ENCODE results near the gene HASPIN. TPM values are rescaled to one million over a fixed set of nuclear protein-coding genes. Genes with fewer than 3 reads are reported as not detected.

The HASPIN gene
- polyA plus RNA-seq, 1 donor, result 2.7 TPM

DNA sequence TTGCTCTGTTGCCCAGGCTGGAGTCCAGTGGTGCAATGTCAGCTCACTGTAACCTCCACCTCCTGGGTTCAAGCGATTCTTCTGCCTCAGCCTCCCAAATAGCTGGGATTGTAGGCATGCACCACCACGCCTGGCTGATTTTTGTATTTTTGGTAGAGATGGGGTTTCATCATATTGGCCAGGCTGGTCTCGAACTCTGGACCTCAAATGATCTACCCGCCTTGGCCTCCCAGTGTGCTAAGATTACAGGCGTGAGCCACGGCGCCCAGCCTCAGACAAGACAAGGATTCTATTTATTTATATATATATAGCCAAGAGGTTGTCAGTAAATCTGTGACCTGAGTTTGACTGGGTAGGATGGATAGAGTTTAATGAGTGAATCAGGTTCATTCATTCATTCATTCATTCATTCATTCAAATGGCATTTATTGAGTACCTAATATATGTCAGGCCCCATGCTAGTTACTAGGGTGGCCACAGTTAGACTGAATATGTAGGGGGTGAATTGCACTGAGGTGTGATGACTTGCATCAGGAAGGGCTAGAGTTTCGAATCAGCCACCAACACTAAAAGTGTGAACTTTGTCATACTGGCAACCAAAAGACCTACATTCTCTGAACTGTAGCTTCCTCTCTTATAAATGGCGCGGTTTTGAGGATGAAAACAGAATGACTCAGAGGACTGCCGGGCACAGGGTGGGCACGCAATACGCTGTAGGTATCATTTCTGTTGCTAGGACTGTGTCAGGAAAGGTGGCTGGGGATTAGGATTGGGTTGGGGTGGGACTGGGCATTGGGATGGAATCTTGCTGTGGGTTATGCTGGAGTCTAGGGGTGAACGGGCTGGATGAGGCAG, 39.4 kb downstream of the HASPIN start:
- H3K36me3 ChIP-seq (ENCODE audit: control insufficient read depth, insufficient read depth, low read length), result no peaks in the 10 kb centered on the region
- no CpG with 5 or more reads among the region's 14 CpGs for WGBS (ENCODE audit: insufficient coverage, low lambda C conversion rate)
- no peaks in the 10 kb centered on the region for H3K4me1 ChIP-seq (ENCODE audit: control insufficient read depth, insufficient read depth, low read length)
- H3K4me3 ChIP-seq (ENCODE audit: low read length), result no peak overlapping the region
- no peaks in the 10 kb centered on the region for H3K27me3 ChIP-seq (ENCODE audit: control insufficient read depth, insufficient read depth, low read length)
- H3K27ac ChIP-seq (ENCODE audit: low read length), result no peak overlapping the region
- H3K9me3 ChIP-seq (ENCODE audit: control insufficient read depth, low read depth, low read length), result peaks cover 3% of the 10 kb centered on the region
- no peak for DNase-seq

DNA sequence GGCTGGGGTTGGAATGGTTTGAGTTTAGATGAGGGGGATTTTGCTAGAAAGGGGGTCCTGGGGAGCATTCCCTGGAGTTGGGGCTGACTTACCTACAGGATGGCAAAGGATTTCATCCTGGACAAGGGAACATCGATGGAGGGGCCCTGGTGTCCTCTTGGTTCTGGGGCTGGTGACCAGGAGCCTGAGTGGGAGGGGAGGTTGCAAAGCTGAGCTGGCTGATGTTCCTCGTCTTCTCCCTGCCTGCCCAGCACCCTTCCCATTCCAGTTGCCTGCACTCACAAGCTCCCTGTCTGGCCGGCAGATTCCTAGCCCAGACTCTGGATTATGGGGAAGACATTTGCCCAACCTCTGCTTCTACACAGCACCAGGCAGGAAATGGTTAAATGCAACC, 40.1 kb downstream of the HASPIN start:
- Histone ChIP-seq H3K27me3 (ENCODE audit: control insufficient read depth, insufficient read depth, low read length) (no peaks in the 10 kb centered on the region), H3K4me1 (ENCODE audit: control insufficient read depth, insufficient read depth, low read length) (no peaks in the 10 kb centered on the region), H3K4me3 (ENCODE audit: low read length) (no peak overlapping the region), H3K9me3 (ENCODE audit: control insufficient read depth, low read depth, low read length) (peaks cover 3% of the 10 kb centered on the region), H3K36me3 (ENCODE audit: control insufficient read depth, insufficient read depth, low read length) (no peaks in the 10 kb centered on the region), H3K27ac (ENCODE audit: low read length) (no peak overlapping the region)
- DNase-seq, result no peak
- WGBS (ENCODE audit: insufficient coverage, low lambda C conversion rate), result no CpG with 5 or more reads among the region's 3 CpGs

DNA sequence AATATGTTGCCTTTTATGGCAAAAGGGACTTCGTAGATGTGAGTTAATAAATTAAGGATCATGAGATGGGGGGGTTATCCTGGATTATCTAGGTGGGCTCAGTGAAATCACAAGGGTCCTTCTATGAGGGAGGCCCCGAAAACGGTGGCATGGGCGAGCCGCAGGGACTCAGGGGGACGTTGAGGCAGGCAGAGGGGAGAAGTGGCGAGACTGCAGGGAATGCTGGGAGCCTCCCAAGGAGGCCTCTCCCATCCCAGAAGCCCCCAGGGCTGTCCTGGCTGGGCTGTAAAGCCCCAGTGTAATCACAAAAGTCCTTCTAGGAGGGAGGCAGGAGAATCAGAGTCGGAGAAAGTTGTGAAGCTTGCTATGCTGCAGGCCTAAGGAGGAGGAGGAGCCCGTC, 42.3 kb downstream of the HASPIN start:
- peaks cover under 1% of the 10 kb centered on the region for H3K9me3 ChIP-seq (ENCODE audit: control insufficient read depth, low read depth, low read length)
- no peak overlapping the region for H3K4me3 ChIP-seq (ENCODE audit: low read length)
- DNase-seq, result no peak
- no peaks in the 10 kb centered on the region for H3K36me3 ChIP-seq (ENCODE audit: control insufficient read depth, insufficient read depth, low read length)
- H3K27ac ChIP-seq (ENCODE audit: low read length), result no peak overlapping the region
- H3K4me1 ChIP-seq (ENCODE audit: control insufficient read depth, insufficient read depth, low read length), result no peaks in the 10 kb centered on the region
- no CpG with 5 or more reads among the region's 9 CpGs for WGBS (ENCODE audit: insufficient coverage, low lambda C conversion rate)
- H3K27me3 ChIP-seq (ENCODE audit: control insufficient read depth, insufficient read depth, low read length), result no peaks in the 10 kb centered on the region

DNA sequence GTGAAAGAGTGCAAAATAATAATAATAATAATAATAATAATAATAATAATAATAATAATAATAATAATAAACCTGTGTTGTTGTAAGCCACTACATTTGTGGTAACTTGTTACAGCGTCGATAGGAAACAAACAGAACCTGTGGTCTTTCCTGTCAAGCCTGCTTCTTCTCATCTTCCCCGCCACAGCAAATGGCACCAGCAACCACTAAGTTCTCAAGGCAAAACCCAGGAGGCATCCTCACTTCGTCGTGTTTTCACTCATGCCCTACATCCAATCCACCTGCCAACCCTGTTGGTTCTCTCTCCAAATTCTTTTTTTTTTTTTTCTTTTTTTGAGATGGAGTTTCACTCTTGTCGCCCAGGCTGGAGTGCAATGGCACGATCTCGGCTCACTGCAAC, 43.1 kb downstream of the HASPIN start:
- Histone ChIP-seq H3K36me3 (ENCODE audit: control insufficient read depth, insufficient read depth, low read length) (no peaks in the 10 kb centered on the region), H3K9me3 (ENCODE audit: control insufficient read depth, low read depth, low read length) (no peaks in the 10 kb centered on the region), H3K4me1 (ENCODE audit: control insufficient read depth, insufficient read depth, low read length) (no peaks in the 10 kb centered on the region), H3K4me3 (ENCODE audit: low read length) (no peak overlapping the region), H3K27me3 (ENCODE audit: control insufficient read depth, insufficient read depth, low read length) (no peaks in the 10 kb centered on the region), H3K27ac (ENCODE audit: low read length) (no peak overlapping the region)
- 100% methylated on average over 2 of the region's 8 CpGs for WGBS (ENCODE audit: insufficient coverage, low lambda C conversion rate)
- no peak for DNase-seq

DNA sequence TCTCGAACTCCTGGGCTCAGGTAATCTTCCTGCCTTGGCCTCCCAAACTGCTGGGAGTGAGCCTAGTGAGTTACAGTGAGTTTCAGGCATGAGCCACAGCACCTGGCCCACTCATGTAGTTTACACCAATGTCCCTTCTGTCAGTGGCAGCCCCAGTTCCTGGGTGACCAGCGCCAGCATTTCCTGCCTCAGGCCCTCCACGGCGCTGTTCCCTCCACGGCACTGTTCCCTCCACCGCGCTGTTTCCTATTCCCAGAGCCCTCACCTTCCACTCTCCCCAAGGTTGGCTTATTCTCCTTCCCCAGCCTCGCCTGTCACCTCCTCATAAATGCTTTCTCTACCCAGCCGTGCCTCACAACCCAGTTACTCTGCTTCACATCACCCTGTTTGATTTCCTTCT, 44.6 kb downstream of the HASPIN start:
- 98% methylated on average over 6 of the region's 9 CpGs for WGBS (ENCODE audit: insufficient coverage, low lambda C conversion rate)
- Histone ChIP-seq H3K9me3 (ENCODE audit: control insufficient read depth, low read depth, low read length) (no peaks in the 10 kb centered on the region), H3K27me3 (ENCODE audit: control insufficient read depth, insufficient read depth, low read length) (no peaks in the 10 kb centered on the region), H3K4me3 (ENCODE audit: low read length) (no peak overlapping the region), H3K36me3 (ENCODE audit: control insufficient read depth, insufficient read depth, low read length) (no peaks in the 10 kb centered on the region), H3K4me1 (ENCODE audit: control insufficient read depth, insufficient read depth, low read length) (no peaks in the 10 kb centered on the region), H3K27ac (ENCODE audit: low read length) (no peak overlapping the region)
- no peak for DNase-seq

DNA sequence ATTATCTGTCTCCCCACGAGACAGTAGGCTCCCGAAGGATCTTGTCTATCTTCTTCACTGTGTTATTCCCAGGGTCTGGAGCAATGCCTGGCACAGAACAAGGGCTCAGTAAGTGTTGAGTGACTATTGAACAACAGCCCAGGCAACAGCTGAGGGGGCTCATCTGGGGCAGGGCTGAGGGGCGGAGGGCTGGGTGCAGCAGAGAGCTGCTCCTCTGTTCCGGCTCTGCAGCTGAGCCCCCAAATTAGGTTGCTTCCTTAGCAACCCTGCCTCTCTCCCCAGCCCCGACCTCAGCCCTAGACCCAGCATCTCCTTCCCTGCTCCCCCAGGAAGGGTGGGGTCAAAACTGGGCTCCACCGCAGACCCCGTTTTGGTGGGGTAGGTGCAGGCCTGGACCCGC, 45.1 kb downstream of the HASPIN start:
- no peak overlapping the region for H3K27ac ChIP-seq (ENCODE audit: low read length)
- no peaks in the 10 kb centered on the region for H3K36me3 ChIP-seq (ENCODE audit: control insufficient read depth, insufficient read depth, low read length)
- WGBS (ENCODE audit: insufficient coverage, low lambda C conversion rate), result no CpG with 5 or more reads among the region's 8 CpGs
- DNase-seq, result no peak
- H3K4me3 ChIP-seq (ENCODE audit: low read length), result no peak overlapping the region
- no peaks in the 10 kb centered on the region for H3K9me3 ChIP-seq (ENCODE audit: control insufficient read depth, low read depth, low read length)
- H3K4me1 ChIP-seq (ENCODE audit: control insufficient read depth, insufficient read depth, low read length), result no peaks in the 10 kb centered on the region
- no peaks in the 10 kb centered on the region for H3K27me3 ChIP-seq (ENCODE audit: control insufficient read depth, insufficient read depth, low read length)

DNA sequence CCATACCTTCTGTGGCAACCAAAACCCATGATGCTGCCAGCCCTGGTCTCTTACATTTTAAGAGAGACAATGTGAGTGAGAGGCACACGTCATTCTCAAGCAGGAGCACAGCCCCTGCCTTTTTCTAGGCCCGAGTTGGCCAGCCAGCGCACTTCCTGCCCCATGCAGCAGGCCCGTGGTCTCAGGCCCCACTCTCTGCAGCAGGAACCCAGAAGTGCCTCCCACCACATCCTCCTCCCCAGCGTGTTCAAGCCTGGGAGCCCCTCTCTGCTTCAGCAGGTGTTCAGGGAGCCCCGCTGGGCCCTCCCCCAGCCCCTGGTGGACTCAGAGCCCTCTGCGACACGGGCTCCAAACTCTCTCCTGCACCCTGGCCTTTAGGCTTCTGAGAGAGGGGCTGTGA, 46.8 kb downstream of the HASPIN start:
- H3K9me3 ChIP-seq (ENCODE audit: control insufficient read depth, low read depth, low read length), result no peaks in the 10 kb centered on the region
- no peaks in the 10 kb centered on the region for H3K4me1 ChIP-seq (ENCODE audit: control insufficient read depth, insufficient read depth, low read length)
- no peaks in the 10 kb centered on the region for H3K36me3 ChIP-seq (ENCODE audit: control insufficient read depth, insufficient read depth, low read length)
- no peak overlapping the region for H3K4me3 ChIP-seq (ENCODE audit: low read length)
- H3K27ac ChIP-seq (ENCODE audit: low read length), result no peak overlapping the region
- no peaks in the 10 kb centered on the region for H3K27me3 ChIP-seq (ENCODE audit: control insufficient read depth, insufficient read depth, low read length)
- WGBS (ENCODE audit: insufficient coverage, low lambda C conversion rate), result no CpG with 5 or more reads among the region's 8 CpGs
- DNase-seq, result peak in 1 of 2 donors; percentile 20

DNA sequence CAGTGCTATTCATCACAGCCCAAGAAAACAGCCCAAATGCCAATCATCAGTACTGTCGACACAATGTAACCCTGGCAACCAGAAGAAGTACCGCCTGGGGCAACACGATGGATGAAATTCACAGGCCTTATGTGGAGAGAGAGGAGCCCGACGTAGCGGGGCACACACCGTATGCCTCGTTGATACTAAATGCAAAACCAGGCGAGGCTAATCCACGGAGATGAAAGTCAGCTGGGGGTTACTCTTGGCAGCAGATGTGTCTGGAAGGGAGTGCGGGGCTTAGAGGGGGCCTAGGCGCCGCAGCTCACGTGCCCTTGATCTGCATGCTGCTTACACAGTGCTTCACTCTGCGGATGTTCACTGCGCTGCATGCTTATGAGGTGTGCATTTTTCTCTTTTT, 47.4 kb downstream of the HASPIN start:
- no peaks in the 10 kb centered on the region for H3K36me3 ChIP-seq (ENCODE audit: control insufficient read depth, insufficient read depth, low read length)
- no peaks in the 10 kb centered on the region for H3K27me3 ChIP-seq (ENCODE audit: control insufficient read depth, insufficient read depth, low read length)
- no peak overlapping the region for H3K4me3 ChIP-seq (ENCODE audit: low read length)
- 79% methylated on average over 4 of the region's 16 CpGs for WGBS (ENCODE audit: insufficient coverage, low lambda C conversion rate)
- no peak for DNase-seq
- H3K4me1 ChIP-seq (ENCODE audit: control insufficient read depth, insufficient read depth, low read length), result no peaks in the 10 kb centered on the region
- no peak overlapping the region for H3K27ac ChIP-seq (ENCODE audit: low read length)
- no peaks in the 10 kb centered on the region for H3K9me3 ChIP-seq (ENCODE audit: control insufficient read depth, low read depth, low read length)

DNA sequence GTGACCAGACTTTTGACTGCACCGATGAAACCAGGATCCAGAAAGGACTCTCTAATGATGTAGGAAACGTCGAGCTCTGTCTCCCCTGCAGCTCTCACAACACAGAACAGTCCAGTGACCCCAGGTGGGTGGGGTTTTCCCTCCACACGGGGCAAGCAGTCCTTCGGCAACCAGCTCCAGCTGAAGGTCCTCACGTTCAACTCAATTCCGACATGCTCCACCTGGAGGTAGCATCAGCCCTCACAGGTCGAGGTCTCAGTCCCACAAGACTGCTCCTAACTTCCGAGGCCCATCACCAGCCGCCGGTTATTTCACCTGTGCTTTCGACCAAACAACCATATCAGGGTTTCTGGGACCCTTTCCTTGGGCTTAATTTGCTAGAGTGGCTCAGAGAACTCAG, 49.1 kb downstream of the HASPIN start:
- no CpG with 5 or more reads among the region's 12 CpGs for WGBS (ENCODE audit: insufficient coverage, low lambda C conversion rate)
- no peak for DNase-seq
- H3K9me3 ChIP-seq (ENCODE audit: control insufficient read depth, low read depth, low read length), result no peaks in the 10 kb centered on the region

DNA sequence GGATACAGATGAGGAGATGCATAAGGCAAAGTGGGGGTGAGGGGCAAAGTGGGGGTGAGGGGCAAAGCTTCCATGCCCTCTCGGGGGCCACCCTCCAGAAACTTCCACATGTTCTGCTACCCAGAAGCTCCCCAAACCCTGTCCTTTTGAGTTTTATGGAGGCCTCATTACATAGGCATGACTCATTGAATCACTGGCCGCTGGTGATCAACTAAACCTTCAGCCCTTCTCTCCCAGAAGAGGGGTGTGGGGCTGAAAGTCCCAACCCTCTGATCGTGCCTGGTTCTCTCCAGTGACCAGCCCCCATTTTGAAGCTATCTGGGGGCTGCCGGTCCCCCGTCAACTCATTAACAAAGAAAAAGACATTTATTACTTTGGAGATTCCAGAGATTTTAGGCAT, 49.8 kb downstream of the HASPIN start:
- no CpG with 5 or more reads among the region's 5 CpGs for WGBS (ENCODE audit: insufficient coverage, low lambda C conversion rate)
- Histone ChIP-seq H3K27me3 (ENCODE audit: control insufficient read depth, insufficient read depth, low read length) (no peaks in the 10 kb centered on the region), H3K36me3 (ENCODE audit: control insufficient read depth, insufficient read depth, low read length) (no peaks in the 10 kb centered on the region), H3K9me3 (ENCODE audit: control insufficient read depth, low read depth, low read length) (no peaks in the 10 kb centered on the region), H3K4me3 (ENCODE audit: low read length) (no peak overlapping the region), H3K4me1 (ENCODE audit: control insufficient read depth, insufficient read depth, low read length) (no peaks in the 10 kb centered on the region), H3K27ac (ENCODE audit: low read length) (no peak overlapping the region)
- DNase-seq, result no peak

More for the DNA sequence above, 49.1 kb downstream of the HASPIN start:
- Histone ChIP-seq H3K36me3 (ENCODE audit: control insufficient read depth, insufficient read depth, low read length) (no peaks in the 10 kb centered on the region), H3K4me1 (ENCODE audit: control insufficient read depth, insufficient read depth, low read length) (no peaks in the 10 kb centered on the region), H3K4me3 (ENCODE audit: low read length) (no peak overlapping the region), H3K27me3 (ENCODE audit: control insufficient read depth, insufficient read depth, low read length) (no peaks in the 10 kb centered on the region), H3K27ac (ENCODE audit: low read length) (no peak overlapping the region)

DNA sequence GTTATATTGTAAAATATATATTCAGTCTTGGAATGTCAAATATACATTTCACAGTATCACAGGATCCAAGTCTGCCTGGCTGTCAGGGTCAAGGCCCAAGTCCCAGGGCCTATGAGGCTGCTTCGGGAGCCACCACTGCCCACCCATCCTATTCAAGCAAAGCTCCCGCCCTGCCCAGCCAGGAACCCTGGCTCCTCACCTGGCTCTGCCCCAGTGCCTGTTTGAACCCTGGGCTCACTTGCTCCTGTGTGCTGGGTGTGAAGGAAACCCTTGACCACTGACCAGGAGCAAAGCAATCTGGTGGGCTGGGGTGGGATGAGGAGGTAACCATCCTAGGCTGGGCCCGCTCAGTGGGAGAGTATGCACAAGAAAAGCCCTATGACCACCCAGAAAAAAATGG, 50.3 kb downstream of the HASPIN start:
- WGBS (ENCODE audit: insufficient coverage, low lambda C conversion rate), result no CpG with 5 or more reads among the region's 3 CpGs

More for the DNA sequence above, 50.3 kb downstream of the HASPIN start:
- no peaks in the 10 kb centered on the region for H3K4me1 ChIP-seq (ENCODE audit: control insufficient read depth, insufficient read depth, low read length)
- no peak for DNase-seq
- no peak overlapping the region for H3K4me3 ChIP-seq (ENCODE audit: low read length)
- H3K36me3 ChIP-seq (ENCODE audit: control insufficient read depth, insufficient read depth, low read length), result no peaks in the 10 kb centered on the region
- H3K27ac ChIP-seq (ENCODE audit: low read length), result no peak overlapping the region
- no peaks in the 10 kb centered on the region for H3K27me3 ChIP-seq (ENCODE audit: control insufficient read depth, insufficient read depth, low read length)
- no peaks in the 10 kb centered on the region for H3K9me3 ChIP-seq (ENCODE audit: control insufficient read depth, low read depth, low read length)

All from large intestine (tissue), 3 donors.